Left cardiac atrium (tissue), 4 donors: ENCODE data around the gene ARMC9. TPM values are rescaled to one million over a fixed set of nuclear protein-coding genes. Genes with fewer than 3 reads are reported as not detected.
A peak's percentile ranks its signal among the peaks of the same experiment; 100 is the strongest.
"Not testable (repeated sequence)": the region's sequence is repeated elsewhere in the genome, so short reads cannot be mapped to it uniquely, and the experiment has no call there.

Source experiments
- ATAC-seq, 2 donors: fragments of 200-7000 bp; cut with Tn5 transposase; one replicate each; pipeline ENCODE4 v1.9.1; 2020; ENCODE audit warnings: mild to moderate bottlenecking in 2 of 2, moderate library complexity in 2 of 2
- DNase-seq: peaks from one replicate; pipeline ENCODE4 v3.0.0-alpha.2; 2020
- intact Hi-C, 2 donors: fragments of 100-400 bp; cut with DNase I; formaldehyde crosslinking; loops; one replicate each; pipeline versions ENCODE4 v1.14.1 to v1.15.1; 2022 to 2023
- total RNA-seq, 2 donors: library from RNA; stranded (reverse); fragmentation: NEBNext Ultra II Directional; extraction: Animal tissue kit (Norgen Biotek cat#: 25700); gene quantifications; one replicate each; pipeline ENCODE4 v1.2.1, GENCODE V29; 2021
- donor health status: DM: no; HTN: yes; CAD: no.
- donor health status: DM: no; HTN: yes; CAD: no; lungs with severe emphysema.
- donor health status: DM: yes; HTN: yes; CAD: no.
- donor health status: Dilated cardiomyopathy.

The ARMC9 gene
- total RNA-seq, 2 donors from 2014 or later, result 3.0 to 5.9 TPM

DNA sequence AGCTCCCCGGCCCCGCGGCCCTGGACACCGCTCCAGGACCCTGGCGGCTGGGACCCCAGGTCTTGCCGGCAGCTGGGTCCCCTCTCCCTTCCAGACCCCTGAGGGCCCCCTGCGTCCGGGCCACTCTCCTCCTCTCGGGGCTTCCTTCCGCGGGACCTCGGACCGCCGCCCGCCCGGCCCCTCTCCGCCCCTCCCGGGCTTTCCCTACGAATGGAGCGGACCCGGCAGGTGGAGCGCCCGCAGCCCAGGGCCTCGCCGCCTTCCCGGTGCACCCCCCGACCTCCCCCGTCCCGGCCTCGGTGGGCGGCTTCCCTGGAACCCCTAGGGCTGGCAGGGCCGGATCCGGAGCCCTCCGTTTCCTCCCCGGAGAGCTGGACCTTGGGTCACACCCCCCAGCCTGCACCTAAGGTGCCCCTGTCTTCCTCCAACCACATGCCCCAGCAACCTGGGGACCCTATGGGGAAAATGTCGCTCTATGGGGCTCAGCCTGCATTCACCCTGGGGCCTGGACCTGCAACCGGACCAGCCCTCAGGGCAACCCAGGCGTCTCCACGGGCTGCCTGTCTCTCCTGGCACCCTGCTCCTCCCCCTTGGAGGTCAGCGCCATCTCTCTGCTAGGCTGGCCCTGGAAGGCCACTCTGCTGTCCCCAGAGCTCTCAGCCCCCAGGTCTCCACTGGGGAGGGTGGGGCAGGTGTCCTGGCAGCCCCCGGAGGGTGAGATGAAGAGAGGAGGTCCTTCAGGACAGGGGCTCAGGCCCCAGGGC is 197.8 kb downstream of the ARMC9 start:
- peak in 1 of 2 donors; percentile 2 for ATAC-seq
- intact Hi-C loops, result loop anchor here in 1 of 2 donors (5.0 kb wide), 1 partner anchor 99 kb away; no protein-coding TSS in a partner anchor
- DNase-seq, result no peak

DNA sequence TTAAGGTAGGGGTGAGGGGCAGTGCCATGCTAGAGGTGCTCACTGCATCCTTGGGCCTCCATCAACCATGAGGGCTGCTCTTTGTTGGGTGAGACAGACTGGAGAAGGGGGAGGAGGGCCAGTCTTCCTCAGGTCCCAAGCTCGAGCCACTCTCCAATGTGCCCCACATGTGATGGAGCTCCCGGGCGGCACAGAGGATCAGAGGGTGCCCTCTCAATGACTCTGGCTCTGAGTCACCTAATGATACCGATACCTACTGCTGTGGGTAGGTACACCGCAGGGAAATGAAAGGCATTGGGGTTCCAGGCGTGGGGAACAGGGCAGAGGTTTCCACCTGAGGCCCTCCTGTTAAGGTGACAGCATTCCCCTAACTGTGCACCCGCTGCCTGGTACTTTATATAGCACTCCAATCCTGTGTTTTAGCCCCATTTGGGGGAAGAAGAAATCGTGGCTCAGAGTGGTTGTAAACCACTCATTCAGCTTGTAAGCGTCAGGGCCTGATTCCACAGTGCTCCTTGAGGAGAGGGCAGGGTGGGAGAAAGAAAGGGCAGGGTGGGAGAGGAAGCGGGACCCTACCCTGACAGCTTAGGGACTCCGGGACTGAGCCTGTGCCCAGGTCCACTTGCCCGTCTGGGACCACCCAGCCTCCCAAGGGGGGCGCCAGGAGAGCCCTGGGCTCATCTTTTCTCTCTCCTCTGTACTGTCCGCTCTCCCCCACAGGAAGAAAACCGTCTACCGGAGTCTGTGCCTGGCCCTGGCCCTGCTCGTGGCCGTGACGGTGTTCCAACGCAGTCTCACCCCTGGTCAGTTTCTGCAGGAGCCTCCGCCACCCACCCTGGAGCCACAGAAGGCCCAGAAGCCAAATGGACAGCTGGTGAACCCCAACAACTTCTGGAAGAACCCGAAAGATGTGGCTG is 198.8 kb downstream of the ARMC9 start:
- DNase-seq (no peak), ATAC-seq (no peak)
- intact Hi-C loops, result loop anchor here in 1 of 2 donors (5.0 kb wide), 1 partner anchor 100 kb away; no protein-coding TSS in a partner anchor

DNA sequence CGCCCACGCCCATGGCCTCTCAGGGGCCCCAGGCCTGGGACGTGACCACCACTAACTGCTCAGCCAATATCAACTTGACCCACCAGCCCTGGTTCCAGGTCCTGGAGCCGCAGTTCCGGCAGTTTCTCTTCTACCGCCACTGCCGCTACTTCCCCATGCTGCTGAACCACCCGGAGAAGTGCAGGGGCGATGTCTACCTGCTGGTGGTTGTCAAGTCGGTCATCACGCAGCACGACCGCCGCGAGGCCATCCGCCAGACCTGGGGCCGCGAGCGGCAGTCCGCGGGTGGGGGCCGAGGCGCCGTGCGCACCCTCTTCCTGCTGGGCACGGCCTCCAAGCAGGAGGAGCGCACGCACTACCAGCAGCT is 199.5 kb downstream of the ARMC9 start:
- intact Hi-C loops, result loop anchor here in 1 of 2 donors (5.0 kb wide), 1 partner anchor 101 kb away; no protein-coding TSS in a partner anchor
- DNase-seq, result no peak
- no peak for ATAC-seq

DNA sequence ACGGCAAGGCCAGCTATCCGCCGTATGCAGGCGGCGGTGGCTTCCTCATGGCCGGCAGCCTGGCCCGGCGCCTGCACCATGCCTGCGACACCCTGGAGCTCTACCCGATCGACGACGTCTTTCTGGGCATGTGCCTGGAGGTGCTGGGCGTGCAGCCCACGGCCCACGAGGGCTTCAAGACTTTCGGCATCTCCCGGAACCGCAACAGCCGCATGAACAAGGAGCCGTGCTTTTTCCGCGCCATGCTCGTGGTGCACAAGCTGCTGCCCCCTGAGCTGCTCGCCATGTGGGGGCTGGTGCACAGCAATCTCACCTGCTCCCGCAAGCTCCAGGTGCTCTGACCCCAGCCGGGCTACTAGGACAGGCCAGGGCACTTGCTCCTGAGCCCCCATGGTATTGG is 200.2 kb downstream of the ARMC9 start:
- ATAC-seq, result no peak
- DNase-seq, result no peak
- intact Hi-C loops, result loop anchor here in 1 of 2 donors (5.0 kb wide), 1 partner anchor 101 kb away; no protein-coding TSS in a partner anchor

DNA sequence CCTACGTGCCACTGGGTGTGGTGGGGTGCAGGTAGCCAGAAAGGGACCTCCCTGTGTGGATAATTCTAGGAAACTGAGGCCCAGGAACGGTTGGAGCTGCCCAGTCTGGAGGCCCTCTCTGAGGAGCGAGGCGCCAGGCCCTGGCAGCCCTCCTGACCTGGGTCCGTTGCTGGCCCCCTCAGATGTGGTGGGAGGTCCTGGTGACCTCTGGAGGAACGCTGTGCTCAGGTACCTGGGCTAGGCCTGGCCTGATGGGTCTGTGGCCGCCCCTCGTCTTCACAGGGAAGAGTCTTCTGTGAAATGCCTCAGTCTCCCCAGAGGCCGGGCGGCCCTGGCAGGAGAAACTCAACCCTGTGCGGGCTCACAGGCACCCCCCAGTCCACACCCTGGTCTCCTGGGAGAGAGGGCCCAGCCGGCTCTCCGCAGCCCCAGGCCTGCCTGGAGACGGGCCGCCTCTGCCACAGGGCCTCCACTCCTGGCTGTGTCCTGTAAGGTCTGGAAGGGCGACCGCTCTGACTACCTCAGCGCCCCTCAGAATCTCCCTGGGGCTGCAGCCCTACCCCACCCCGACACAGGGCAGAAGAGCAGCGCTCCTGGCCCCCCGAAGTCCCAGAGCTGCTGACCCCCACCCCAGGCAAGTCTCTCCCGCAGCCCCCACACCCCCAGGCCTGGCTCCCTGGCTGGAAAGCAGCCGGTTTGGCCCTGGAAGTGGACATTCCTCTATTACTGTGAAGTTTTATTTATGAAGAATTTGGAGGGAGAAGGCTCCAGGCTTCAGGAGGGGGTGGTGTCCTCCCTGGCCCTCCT is 200.8 kb downstream of the ARMC9 start:
- ATAC-seq (peak; percentile 6 to 19), DNase-seq (no peak)

GRCh38 chr2:231399853-231400680 is 201.6 kb downstream of the ARMC9 start:
- ATAC-seq (peak; percentile 74 to 81), DNase-seq (peak; percentile 58)
- intact Hi-C loops, result loop anchor here (2.0 to 5.0 kb wide), 2 partner anchors 103 kb away; no protein-coding TSS in a partner anchor

More for the DNA sequence above, 200.8 kb downstream of the ARMC9 start:
- intact Hi-C loops, result loop anchor here in 1 of 2 donors (5.0 kb wide), 1 partner anchor 102 kb away; no protein-coding TSS in a partner anchor

DNA sequence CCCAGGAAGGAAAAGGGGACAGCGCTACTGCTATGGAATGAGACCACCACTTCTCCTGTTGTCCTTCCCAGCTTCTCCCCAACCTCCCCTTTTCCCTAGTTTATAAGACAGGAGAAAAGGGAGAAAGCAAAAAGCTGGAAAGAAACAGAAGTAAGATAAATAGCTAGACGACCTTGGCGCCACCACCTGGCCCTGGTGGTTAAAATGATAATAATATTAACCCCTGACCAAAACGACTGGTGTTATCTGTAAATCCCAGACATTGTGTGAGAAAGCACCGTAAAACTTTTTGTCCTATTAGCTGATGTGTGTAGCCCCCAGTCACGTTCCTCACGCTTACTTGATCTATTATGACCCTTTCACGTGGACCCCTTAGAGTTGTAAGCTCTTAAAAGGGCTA is 202.2 kb downstream of the ARMC9 start:
- DNase-seq, ATAC-seq: not testable (repeated sequence)
- intact Hi-C loops, result loop anchor here in 1 of 2 donors (2.0 kb wide), 1 partner anchor 104 kb away; no protein-coding TSS in a partner anchor

GRCh38 chr2:231401101-231401500 is 202.7 kb downstream of the ARMC9 start:
- intact Hi-C loops, result loop anchor here in 1 of 2 donors (2.0 kb wide), 1 partner anchor 104 kb away; no protein-coding TSS in a partner anchor
- ATAC-seq, DNase-seq: not testable (repeated sequence)

- intact Hi-C loops, ATAC-seq, DNase-seq: not testable (repeated sequence)
Measured at GRCh38 chr2:231403421-231404182, 205.2 kb downstream of the ARMC9 start.

GRCh38 chr2:231404183-231404578 is 205.8 kb downstream of the ARMC9 start:
- intact Hi-C loops, ATAC-seq, DNase-seq: not testable (repeated sequence)

GRCh38 chr2:231405601-231406367 is 207.4 kb downstream of the ARMC9 start:
- intact Hi-C loops, ATAC-seq, DNase-seq: not testable (repeated sequence)

DNA sequence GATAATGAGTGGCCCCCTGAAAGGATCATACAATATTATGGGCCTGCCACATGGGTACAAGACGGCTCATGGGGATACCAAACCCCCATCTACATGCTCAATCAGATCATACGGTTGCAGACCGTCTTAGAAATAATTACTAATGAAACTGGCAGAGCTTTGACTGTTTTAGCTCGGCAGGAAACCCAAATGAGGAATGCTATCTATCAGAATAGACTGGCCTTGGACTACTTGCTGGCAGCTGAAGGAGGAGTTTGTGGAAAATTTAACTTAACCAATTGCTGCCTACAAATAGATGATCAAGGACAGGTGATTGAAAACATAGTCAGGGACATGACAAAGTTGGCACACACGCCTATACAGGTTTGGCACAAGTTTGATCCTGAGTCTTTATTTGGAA is 209.3 kb downstream of the ARMC9 start:
- intact Hi-C loops, ATAC-seq, DNase-seq: not testable (repeated sequence)

- DNase-seq, intact Hi-C loops, ATAC-seq: not testable (repeated sequence)
Measured at GRCh38 chr2:231408304-231408703, 209.9 kb downstream of the ARMC9 start.

- intact Hi-C loops, result loop anchor here (5.0 kb wide), 2 partner anchors 182 to 302 kb away; no protein-coding TSS in a partner anchor
- no peak for ATAC-seq
- DNase-seq, result no peak
Measured at GRCh38 chr2:231409776-231410175, 211.3 kb downstream of the ARMC9 start.

DNA sequence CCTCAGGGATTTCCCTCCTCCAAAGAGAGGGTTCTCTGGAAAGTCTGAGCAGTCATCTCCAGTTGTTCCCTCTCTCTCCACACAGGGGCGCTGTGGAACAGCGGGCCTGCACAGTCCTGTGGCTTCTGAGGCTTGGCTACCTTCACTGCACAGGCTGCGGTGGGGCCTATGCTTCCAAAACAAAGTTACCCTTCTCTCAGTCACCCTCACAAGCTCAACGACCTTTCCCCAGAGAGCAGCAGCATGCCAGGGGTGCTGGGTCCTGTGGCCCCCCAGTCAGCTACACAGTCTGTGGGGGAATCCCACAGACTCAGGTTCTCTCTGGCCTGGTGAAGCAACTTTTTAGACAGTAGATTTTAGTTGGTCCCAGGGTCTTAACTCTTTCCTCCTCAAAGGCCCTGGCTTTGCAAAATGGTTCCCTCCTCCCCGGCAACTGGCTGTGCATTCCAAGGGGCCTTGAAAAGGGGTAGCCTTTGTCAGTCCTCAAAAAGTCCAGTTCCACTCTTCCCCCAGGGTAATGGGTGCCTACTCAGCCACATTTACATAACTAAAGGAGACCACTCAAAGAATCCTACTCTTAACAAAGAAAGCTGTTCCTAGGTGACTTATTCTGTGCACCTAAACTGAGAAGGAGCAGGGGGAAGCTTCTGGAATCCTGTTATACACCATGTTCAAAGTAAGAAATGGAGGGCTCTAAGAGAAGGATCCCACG is 212.0 kb downstream of the ARMC9 start:
- intact Hi-C loops, result loop anchor here (5.0 kb wide), 2 partner anchors 183 to 303 kb away; no protein-coding TSS in a partner anchor
- ATAC-seq (no peak), DNase-seq (no peak)
